GM23338 (cell line): ENCODE measurements around the gene GCSH. TPM values are rescaled to one million over a fixed set of nuclear protein-coding genes. Genes with fewer than 3 reads are reported as not detected.

Experiments
- ATAC-seq: fragments of 200-7000 bp; cut with Tn5 transposase; 3 replicates; pipeline ENCODE4 v1.9.1; 2020
- DNase-seq: peaks from one replicate; pipeline ENCODE4 v3.0.0-alpha.2; 2015; ENCODE audit warnings: low spot score
- H2AFZ ChIP-seq: fragments of 200-600 bp; sonication (generic); 2 replicates; pipeline ENCODE4 v1.8.0; 2016; ENCODE audit warnings: antibody characterized with exemption, mild to moderate bottlenecking, moderate library complexity
- H3F3A ChIP-seq: fragments of 200-600 bp; sonication (generic); replicated peaks from 2 replicates; pipeline ENCODE4 v1.8.0; 2017; ENCODE audit warnings: antibody characterized with exemption, mixed run types, low read depth
- H3K27ac ChIP-seq: fragments of 200-600 bp; sonication (generic); 2 replicates; pipeline ENCODE4 v1.6.1; 2016; ENCODE audit warnings: low read depth
- H3K27me3 ChIP-seq: fragments of 200-600 bp; sonication (generic); 2 replicates; pipeline ENCODE4 v1.8.0; 2016; ENCODE audit warnings: mild to moderate bottlenecking, mixed run types, moderate library complexity; ENCODE audit not compliant: insufficient read depth
- H3K36me3 ChIP-seq: fragments of 200-600 bp; sonication (generic); 2 replicates; pipeline ENCODE4 v1.8.0; 2016; ENCODE audit warnings: mild to moderate bottlenecking; ENCODE audit not compliant: insufficient read depth
- H3K4me1 ChIP-seq: fragments of 200-600 bp; sonication (generic); 2 replicates; pipeline ENCODE4 v1.8.0; 2016; ENCODE audit warnings: mild to moderate bottlenecking, moderate library complexity; ENCODE audit not compliant: insufficient read depth
- H3K4me2 ChIP-seq: fragments of 200-600 bp; sonication (generic); 2 replicates; pipeline ENCODE4 v1.7.1; 2017; ENCODE audit warnings: mixed run types
- H3K4me3 ChIP-seq: fragments of 200-600 bp; sonication (generic); 2 replicates; pipeline ENCODE4 v1.6.1; 2016; ENCODE audit warnings: mixed run types
- H3K79me2 ChIP-seq: fragments of 200-600 bp; sonication (generic); replicated peaks from 2 replicates; pipeline ENCODE4 v1.8.0; 2017; ENCODE audit warnings: mild to moderate bottlenecking; ENCODE audit not compliant: insufficient read depth
- H3K9me2 ChIP-seq: fragments of 200-600 bp; sonication (generic); 2 replicates; pipeline ENCODE4 v1.8.0; 2017; ENCODE audit not compliant: insufficient read depth
- H4K20me1 ChIP-seq: fragments of 200-600 bp; sonication (generic); replicated peaks from 2 replicates; pipeline ENCODE4 v1.8.0; 2017; ENCODE audit warnings: mild to moderate bottlenecking; ENCODE audit not compliant: insufficient read depth
- H3K27ac Mint-ChIP-seq: 2 replicates; pipeline ENCODE4 v1.8.0; 2020; ENCODE audit warnings: inconsistent platforms, mild to moderate bottlenecking, moderate library complexity, mixed read lengths
- H3K27me3 Mint-ChIP-seq: 3 replicates; pipeline ENCODE4 v1.8.0; 2022; ENCODE audit warnings: low read depth, mild to moderate bottlenecking, moderate library complexity, mixed read lengths, inconsistent platforms; ENCODE audit not compliant: insufficient read depth, poor library complexity
- H3K36me3 Mint-ChIP-seq: 3 replicates; pipeline ENCODE4 v1.8.0; 2021; ENCODE audit warnings: low read depth, mild to moderate bottlenecking, inconsistent platforms, moderate library complexity, mixed read lengths
- H3K4me1 Mint-ChIP-seq: 3 replicates; pipeline ENCODE4 v1.8.0; 2020; ENCODE audit warnings: mild to moderate bottlenecking, inconsistent platforms, mixed read lengths
- H3K4me3 Mint-ChIP-seq: 3 replicates; pipeline ENCODE4 v1.8.0; 2021; ENCODE audit warnings: moderate library complexity, mild to moderate bottlenecking, inconsistent platforms, mixed read lengths
- H3K9me3 Mint-ChIP-seq: 3 replicates; pipeline ENCODE4 v1.8.0; 2020; ENCODE audit warnings: moderate library complexity, mild to moderate bottlenecking, inconsistent platforms, mixed read lengths
- EZH2 ChIP-seq: fragments of 200-600 bp; sonication (generic); IDR thresholded peaks from one replicate; pipeline ENCODE4 v1.8.0; 2017; ENCODE audit warnings: antibody characterized with exemption, mild to moderate bottlenecking, low read depth; ENCODE audit not compliant: unreplicated experiment
- EZH2phosphoT487 ChIP-seq: fragments of 200-600 bp; sonication (generic); IDR thresholded peaks from one replicate; pipeline ENCODE4 v1.8.1; 2018; ENCODE audit warnings: antibody characterized with exemption; ENCODE audit not compliant: unreplicated experiment
- POLR2AphosphoS5 ChIP-seq: IDR thresholded peaks from 2 replicates; pipeline ENCODE4 v1.6.1; 2016; ENCODE audit warnings: antibody characterized with exemption, low read depth
- STAT1 ChIP-seq: IDR thresholded peaks from one replicate; pipeline ENCODE4 v1.6.1; 2016; ENCODE audit warnings: antibody characterized with exemption; ENCODE audit not compliant: unreplicated experiment
- ZNF114 ChIP-seq: fragments of 250-450 bp; sonication (Bioruptor Pico); IDR thresholded peaks from 2 replicates; pipeline ENCODE4 v1.5.0; 2020; ENCODE audit warnings: mild to moderate bottlenecking, moderate library complexity
- polyA plus RNA-seq: library from polyadenylated mRNA; unstranded; fragments of >200 nt; fragmentation: Nextera tagmentation; extraction: Ambion mirVana; gene quantifications from 2 replicates; pipeline ENCODE4 v1.2.1, GENCODE V29; 2016
- total RNA-seq: library from RNA; depleted of rRNA; stranded (reverse); fragments of >200 nt; shearing (Covaris generic); gene quantifications from 2 replicates; pipeline ENCODE4 v1.2.3, GENCODE V29; 2014
- TF ChIP-seq, protein P1 (sequence below): IDR thresholded peaks from 2 replicates; pipeline ENCODE4 v1.6.1; 2016; ENCODE audit warnings: antibody characterized with exemption
- TF ChIP-seq, protein P2 (sequence below): fragments of 250-450 bp; sonication (Bioruptor Pico); IDR thresholded peaks from 2 replicates; pipeline ENCODE4 v1.5.0; 2020; ENCODE audit warnings: mild to moderate bottlenecking, moderate library complexity

Gene GCSH
- total and polyA plus RNA-seq, 2 experiments from 2014 or later, result 118 to 389 TPM

GRCh38 chr16:81040842-81041241 lies 55.4 kb downstream of the GCSH start:
- Histone ChIP-seq H2AFZ (no peak overlapping the region), H3K27ac (no peak overlapping the region), H3K4me1 (peaks cover 9% of the 10 kb centered on the region), H3K79me2 (peaks cover 46% of the 10 kb centered on the region), H3K4me3 (no peak overlapping the region), H3K36me3 (peaks cover 36% of the 10 kb centered on the region), H3K4me2 (no peak overlapping the region), H3K9me2 (0 out of 2 replicates have a peak, but pooled peaks cover 4% of the 10 kb centered on the region), H4K20me1 (peaks cover 24% of the 10 kb centered on the region), H3K27me3 (no peaks in the 10 kb centered on the region), H3F3A (no peaks in the 10 kb centered on the region)
- DNase-seq (no peak), ATAC-seq (no peak)
- H3K36me3 Mint-ChIP-seq, result peaks cover 75% of the 10 kb centered on the region
- no peak overlapping the region for H3K4me3 Mint-ChIP-seq
- TF ChIP-seq, protein P1, sequence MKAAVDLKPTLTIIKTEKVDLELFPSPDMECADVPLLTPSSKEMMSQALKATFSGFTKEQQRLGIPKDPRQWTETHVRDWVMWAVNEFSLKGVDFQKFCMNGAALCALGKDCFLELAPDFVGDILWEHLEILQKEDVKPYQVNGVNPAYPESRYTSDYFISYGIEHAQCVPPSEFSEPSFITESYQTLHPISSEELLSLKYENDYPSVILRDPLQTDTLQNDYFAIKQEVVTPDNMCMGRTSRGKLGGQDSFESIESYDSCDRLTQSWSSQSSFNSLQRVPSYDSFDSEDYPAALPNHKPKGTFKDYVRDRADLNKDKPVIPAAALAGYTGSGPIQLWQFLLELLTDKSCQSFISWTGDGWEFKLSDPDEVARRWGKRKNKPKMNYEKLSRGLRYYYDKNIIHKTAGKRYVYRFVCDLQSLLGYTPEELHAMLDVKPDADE, result no peak
- no peaks in the 10 kb centered on the region for H3K9me3 Mint-ChIP-seq
- H3K4me1 Mint-ChIP-seq, result peaks cover 11% of the 10 kb centered on the region
- peaks cover 3% of the 10 kb centered on the region for H3K27me3 Mint-ChIP-seq
- no peak overlapping the region for H3K27ac Mint-ChIP-seq

- H3K79me2 ChIP-seq, result peaks cover 46% of the 10 kb centered on the region
- Mint-ChIP-seq H3K9me3 (peaks cover 3% of the 10 kb centered on the region; the same call in 2 of the 3 replicates), H3K36me3 (peaks cover 73% of the 10 kb centered on the region), H3K27ac (no peak overlapping the region), H3K27me3 (peaks cover 3% of the 10 kb centered on the region), H3K4me3 (no peak overlapping the region), H3K4me1 (peaks cover 11% of the 10 kb centered on the region)
- H3K4me3 ChIP-seq, result no peak overlapping the region
- peaks cover 36% of the 10 kb centered on the region for H3K36me3 ChIP-seq
- 0 out of 2 replicates have a peak, but pooled peaks cover 4% of the 10 kb centered on the region for H3K9me2 ChIP-seq
- no peak overlapping the region for H3K27ac ChIP-seq
- H2AFZ ChIP-seq, result no peak overlapping the region
- H4K20me1 ChIP-seq, result peaks cover 24% of the 10 kb centered on the region
- H3K4me2 ChIP-seq, result no peak overlapping the region
- ATAC-seq, result no peak
- no peaks in the 10 kb centered on the region for H3K27me3 ChIP-seq
- TF ChIP-seq POLR2AphosphoS5, result no peak
- no peak for TF ChIP-seq EZH2
- TF ChIP-seq STAT1, result no peak
- TF ChIP-seq ZNF114 (CRISPR knock-in tag), result no peak
- no peak for TF ChIP-seq EZH2phosphoT487
- TF ChIP-seq, protein P1, result no peak
- TF ChIP-seq, protein P2, sequence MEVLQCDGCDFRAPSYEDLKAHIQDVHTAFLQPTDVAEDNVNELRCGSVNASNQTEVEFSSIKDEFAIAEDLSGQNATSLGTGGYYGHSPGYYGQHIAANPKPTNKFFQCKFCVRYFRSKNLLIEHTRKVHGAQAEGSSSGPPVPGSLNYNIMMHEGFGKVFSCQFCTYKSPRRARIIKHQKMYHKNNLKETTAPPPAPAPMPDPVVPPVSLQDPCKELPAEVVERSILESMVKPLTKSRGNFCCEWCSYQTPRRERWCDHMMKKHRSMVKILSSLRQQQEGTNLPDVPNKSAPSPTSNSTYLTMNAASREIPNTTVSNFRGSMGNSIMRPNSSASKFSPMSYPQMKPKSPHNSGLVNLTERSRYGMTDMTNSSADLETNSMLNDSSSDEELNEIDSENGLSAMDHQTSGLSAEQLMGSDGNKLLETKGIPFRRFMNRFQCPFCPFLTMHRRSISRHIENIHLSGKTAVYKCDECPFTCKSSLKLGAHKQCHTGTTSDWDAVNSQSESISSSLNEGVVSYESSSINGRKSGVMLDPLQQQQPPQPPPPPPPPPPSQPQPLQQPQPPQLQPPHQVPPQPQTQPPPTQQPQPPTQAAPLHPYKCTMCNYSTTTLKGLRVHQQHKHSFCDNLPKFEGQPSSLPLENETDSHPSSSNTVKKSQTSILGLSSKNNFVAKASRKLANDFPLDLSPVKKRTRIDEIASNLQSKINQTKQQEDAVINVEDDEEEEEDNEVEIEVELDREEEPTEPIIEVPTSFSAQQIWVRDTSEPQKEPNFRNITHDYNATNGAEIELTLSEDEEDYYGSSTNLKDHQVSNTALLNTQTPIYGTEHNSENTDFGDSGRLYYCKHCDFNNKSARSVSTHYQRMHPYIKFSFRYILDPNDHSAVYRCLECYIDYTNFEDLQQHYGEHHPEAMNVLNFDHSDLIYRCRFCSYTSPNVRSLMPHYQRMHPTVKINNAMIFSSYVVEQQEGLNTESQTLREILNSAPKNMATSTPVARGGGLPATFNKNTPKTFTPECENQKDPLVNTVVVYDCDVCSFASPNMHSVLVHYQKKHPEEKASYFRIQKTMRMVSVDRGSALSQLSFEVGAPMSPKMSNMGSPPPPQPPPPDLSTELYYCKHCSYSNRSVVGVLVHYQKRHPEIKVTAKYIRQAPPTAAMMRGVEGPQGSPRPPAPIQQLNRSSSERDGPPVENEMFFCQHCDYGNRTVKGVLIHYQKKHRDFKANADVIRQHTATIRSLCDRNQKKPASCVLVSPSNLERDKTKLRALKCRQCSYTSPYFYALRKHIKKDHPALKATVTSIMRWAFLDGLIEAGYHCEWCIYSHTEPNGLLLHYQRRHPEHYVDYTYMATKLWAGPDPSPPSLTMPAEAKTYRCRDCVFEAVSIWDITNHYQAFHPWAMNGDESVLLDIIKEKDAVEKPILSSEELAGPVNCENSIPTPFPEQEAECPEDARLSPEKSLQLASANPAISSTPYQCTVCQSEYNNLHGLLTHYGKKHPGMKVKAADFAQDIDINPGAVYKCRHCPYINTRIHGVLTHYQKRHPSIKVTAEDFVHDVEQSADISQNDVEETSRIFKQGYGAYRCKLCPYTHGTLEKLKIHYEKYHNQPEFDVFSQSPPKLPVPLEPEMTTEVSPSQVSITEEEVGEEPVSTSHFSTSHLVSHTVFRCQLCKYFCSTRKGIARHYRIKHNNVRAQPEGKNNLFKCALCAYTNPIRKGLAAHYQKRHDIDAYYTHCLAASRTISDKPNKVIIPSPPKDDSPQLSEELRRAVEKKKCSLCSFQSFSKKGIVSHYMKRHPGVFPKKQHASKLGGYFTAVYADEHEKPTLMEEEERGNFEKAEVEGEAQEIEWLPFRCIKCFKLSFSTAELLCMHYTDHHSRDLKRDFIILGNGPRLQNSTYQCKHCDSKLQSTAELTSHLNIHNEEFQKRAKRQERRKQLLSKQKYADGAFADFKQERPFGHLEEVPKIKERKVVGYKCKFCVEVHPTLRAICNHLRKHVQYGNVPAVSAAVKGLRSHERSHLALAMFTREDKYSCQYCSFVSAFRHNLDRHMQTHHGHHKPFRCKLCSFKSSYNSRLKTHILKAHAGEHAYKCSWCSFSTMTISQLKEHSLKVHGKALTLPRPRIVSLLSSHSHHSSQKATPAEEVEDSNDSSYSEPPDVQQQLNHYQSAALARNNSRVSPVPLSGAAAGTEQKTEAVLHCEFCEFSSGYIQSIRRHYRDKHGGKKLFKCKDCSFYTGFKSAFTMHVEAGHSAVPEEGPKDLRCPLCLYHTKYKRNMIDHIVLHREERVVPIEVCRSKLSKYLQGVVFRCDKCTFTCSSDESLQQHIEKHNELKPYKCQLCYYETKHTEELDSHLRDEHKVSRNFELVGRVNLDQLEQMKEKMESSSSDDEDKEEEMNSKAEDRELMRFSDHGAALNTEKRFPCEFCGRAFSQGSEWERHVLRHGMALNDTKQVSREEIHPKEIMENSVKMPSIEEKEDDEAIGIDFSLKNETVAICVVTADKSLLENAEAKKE, result no peak
- no peak for DNase-seq
- H3F3A ChIP-seq, result no peaks in the 10 kb centered on the region
- H3K4me1 ChIP-seq, result peaks cover 9% of the 10 kb centered on the region
Observed at GRCh38 chr16:81040131-81040530, 56.1 kb downstream of the GCSH start.
